Sigmoid colon (tissue), 4 donors: ENCODE data around the gene HDDC2.

Source experiments
- EP300 ChIP-seq, 4 donors: sonication (generic); formaldehyde crosslinking; IDR thresholded peaks; one replicate each; pipeline ENCODE4 v1.6.1; 2017; ENCODE audit warnings: antibody characterized with exemption in 4 of 4
- POLR2A ChIP-seq, 2 donors: fragments of 450-650 bp; IDR thresholded peaks; one replicate each; pipeline ENCODE4 v1.6.1; 2016; ENCODE audit warnings: antibody characterized with exemption in 2 of 2, mild to moderate bottlenecking in 2 of 2, moderate library complexity in 2 of 2
- POLR2AphosphoS5 ChIP-seq, 4 donors: sonication (generic); formaldehyde crosslinking; IDR thresholded peaks; one replicate each; pipeline ENCODE4 v1.6.1; 2017; ENCODE audit warnings: antibody characterized with exemption in 4 of 4
- TF ChIP-seq, protein P1 (sequence below), 4 experiments: fragments of 450-650 bp in 3 of 4; fragments of 200-600 bp in 1 of 4; IDR thresholded peaks; one replicate each; pipeline ENCODE4 v1.5.1; 2016 to 2019; ENCODE audit warnings: antibody characterized with exemption in 4 of 4, mild to moderate bottlenecking in 3 of 4, moderate library complexity in 2 of 4

- TF ChIP-seq POLR2AphosphoS5 (IDR thresholded peaks at IDR 0.05) (no peak), POLR2A (IDR thresholded peaks at IDR 0.05) (no peak), EP300 (IDR thresholded peaks at IDR 0.05) (no peak)
- TF ChIP-seq, protein P1, sequence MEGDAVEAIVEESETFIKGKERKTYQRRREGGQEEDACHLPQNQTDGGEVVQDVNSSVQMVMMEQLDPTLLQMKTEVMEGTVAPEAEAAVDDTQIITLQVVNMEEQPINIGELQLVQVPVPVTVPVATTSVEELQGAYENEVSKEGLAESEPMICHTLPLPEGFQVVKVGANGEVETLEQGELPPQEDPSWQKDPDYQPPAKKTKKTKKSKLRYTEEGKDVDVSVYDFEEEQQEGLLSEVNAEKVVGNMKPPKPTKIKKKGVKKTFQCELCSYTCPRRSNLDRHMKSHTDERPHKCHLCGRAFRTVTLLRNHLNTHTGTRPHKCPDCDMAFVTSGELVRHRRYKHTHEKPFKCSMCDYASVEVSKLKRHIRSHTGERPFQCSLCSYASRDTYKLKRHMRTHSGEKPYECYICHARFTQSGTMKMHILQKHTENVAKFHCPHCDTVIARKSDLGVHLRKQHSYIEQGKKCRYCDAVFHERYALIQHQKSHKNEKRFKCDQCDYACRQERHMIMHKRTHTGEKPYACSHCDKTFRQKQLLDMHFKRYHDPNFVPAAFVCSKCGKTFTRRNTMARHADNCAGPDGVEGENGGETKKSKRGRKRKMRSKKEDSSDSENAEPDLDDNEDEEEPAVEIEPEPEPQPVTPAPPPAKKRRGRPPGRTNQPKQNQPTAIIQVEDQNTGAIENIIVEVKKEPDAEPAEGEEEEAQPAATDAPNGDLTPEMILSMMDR (IDR thresholded peaks at IDR 0.05): no peak
These were observed 48.9 kb downstream of the HDDC2 start for GRCh38 chr6:125252891-125253290.
